Thyroid gland (tissue), 4 donors: Measurements from ENCODE around the gene STAT1.

ENCODE experiments used
- POLR2A ChIP-seq, 2 donors: fragments of 450-650 bp; IDR thresholded peaks; one replicate each; pipeline ENCODE4 v1.6.1; 2017; ENCODE audit warnings: antibody characterized with exemption in 2 of 2, mild to moderate bottlenecking in 2 of 2, moderate library complexity in 1 of 2
- TF ChIP-seq, protein P1 (sequence below), 6 experiments: fragments of 200-600 bp in 3 of 6; fragments of 450-650 bp in 3 of 6; sonication (generic) in 3 of 6; IDR thresholded peaks; one replicate each; pipeline ENCODE4 v1.5.1; 2016 to 2019; ENCODE audit warnings: antibody characterized with exemption in 6 of 6, mild to moderate bottlenecking in 2 of 6, inconsistent platforms in 1 of 6, moderate library complexity in 1 of 6

DNA sequence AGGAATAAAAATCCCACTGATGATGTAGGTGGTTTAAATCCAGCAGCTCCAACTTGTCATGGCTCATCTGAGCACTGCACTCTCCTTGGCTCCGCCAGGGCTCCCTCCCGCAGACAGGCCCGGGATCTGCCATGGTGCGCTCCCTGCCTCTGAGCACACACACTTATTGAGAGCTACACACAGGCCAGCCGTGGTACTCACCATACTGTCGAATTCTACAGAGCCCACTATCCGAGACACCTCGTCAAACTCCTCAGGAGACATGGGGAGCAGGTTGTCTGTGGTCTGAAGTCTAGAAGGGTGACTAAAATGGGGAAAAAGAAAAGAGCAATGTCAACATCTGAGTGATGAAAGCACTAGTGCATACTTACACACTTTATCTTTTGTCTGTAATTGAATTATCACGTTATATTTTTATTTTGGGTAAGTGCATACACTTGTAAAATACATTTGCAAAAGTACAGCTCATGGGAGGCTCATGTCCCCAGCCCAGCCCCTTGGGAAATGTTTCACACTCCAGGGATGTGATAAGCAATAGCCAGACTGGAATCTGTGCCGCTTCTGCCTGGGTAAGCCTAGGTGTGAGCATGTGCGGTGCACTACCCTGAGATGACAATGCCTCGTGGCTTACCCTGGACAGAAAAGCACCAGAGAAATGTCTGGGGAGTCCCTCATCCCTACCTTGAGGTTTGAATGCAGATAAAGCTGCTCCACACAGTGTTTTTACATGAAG, 39.2 kb downstream of the STAT1 start:
- TF ChIP-seq, protein P1, sequence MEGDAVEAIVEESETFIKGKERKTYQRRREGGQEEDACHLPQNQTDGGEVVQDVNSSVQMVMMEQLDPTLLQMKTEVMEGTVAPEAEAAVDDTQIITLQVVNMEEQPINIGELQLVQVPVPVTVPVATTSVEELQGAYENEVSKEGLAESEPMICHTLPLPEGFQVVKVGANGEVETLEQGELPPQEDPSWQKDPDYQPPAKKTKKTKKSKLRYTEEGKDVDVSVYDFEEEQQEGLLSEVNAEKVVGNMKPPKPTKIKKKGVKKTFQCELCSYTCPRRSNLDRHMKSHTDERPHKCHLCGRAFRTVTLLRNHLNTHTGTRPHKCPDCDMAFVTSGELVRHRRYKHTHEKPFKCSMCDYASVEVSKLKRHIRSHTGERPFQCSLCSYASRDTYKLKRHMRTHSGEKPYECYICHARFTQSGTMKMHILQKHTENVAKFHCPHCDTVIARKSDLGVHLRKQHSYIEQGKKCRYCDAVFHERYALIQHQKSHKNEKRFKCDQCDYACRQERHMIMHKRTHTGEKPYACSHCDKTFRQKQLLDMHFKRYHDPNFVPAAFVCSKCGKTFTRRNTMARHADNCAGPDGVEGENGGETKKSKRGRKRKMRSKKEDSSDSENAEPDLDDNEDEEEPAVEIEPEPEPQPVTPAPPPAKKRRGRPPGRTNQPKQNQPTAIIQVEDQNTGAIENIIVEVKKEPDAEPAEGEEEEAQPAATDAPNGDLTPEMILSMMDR (IDR thresholded peaks at IDR 0.05), result no peak
- TF ChIP-seq POLR2A (IDR thresholded peaks at IDR 0.05), result no peak
